Stimulated activated CD4-positive, alpha-beta T cell treated with anti-CD3 and anti-CD28 coated beads, Interleukin-4, amount 100 ng/mL, for 48 hours (primary cell): ENCODE data around the gene TTLL9.

Experiments
- DNase-seq, 2 donors: peaks; one replicate each; pipeline ENCODE4 v3.0.0-alpha.2; 2020; ENCODE audit warnings: low read depth in 2 of 2

The TTLL9 gene

DNA sequence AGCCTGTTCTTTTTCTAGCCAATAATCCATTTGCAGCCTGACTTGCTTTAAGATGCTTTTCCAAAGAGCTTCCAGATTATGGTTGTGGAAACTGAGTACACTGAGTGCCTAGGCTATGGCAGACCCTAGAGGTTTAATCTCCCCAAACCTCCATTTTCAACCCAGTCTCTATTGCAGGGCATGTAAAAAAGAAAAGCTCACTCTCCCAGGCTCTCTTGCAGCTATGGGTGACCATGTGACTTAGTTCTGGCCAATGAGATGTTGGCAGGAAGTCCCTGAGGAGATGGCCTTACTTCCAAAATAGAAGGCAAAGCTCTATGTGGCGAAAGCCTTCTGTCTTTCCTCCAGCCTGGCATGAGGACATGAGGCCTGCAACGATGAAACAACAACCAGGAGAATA lies 77.6 kb downstream of the TTLL9 start:
- DNase-seq, result no peak

DNA sequence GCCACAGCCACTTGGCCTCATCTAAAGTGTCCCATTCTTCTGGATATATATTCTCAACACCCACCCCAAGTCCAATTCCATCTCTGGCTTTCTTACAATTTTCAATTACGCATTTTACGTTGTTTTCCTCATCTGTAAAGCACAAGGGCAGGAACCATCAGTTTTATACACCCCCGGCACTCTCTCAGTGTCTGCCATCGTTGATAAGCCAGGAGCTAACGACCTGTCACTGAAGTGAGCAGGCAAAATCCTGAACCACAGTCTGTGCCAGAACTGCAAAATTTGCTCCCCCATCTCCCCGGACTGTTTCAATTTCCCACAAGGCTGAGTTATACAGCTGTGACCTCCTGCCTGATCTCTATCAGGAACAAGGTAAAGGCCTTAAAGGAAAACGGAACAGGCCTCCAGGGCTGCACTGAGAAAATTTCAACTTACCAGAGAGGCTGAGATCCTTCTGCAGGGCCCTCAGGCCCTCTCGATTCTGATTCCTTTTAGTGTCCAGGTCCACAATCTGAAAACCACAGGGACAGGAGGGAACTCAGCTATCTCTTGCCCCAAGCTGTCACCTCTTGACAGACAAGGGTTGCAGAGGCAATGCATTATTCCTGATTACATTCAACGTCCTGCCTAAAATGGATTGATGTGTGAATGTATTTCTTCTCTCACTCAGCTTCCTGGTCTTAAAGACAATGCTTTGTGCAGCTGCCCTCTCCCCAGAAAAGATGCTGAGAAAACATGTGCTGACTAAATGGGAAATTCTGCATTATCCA lies 79.6 kb downstream of the TTLL9 start:
- DNase-seq, result no peak

DNA sequence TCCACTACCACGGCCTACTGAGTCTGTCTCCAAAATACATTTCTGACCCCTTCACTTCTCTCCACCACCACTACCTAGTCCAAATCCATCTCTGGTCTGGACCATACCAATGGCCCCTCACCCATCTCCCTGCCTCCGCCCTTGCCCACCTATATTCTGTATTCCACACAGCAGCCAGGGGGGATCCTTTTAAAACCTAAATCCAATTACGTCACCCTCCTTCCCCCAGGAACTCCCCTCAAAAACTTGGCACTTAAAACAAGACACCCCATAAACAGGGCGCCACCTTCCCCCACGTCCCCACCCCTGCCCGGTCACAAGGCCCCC lies 80.7 kb downstream of the TTLL9 start:
- DNase-seq, result no peak

DNA sequence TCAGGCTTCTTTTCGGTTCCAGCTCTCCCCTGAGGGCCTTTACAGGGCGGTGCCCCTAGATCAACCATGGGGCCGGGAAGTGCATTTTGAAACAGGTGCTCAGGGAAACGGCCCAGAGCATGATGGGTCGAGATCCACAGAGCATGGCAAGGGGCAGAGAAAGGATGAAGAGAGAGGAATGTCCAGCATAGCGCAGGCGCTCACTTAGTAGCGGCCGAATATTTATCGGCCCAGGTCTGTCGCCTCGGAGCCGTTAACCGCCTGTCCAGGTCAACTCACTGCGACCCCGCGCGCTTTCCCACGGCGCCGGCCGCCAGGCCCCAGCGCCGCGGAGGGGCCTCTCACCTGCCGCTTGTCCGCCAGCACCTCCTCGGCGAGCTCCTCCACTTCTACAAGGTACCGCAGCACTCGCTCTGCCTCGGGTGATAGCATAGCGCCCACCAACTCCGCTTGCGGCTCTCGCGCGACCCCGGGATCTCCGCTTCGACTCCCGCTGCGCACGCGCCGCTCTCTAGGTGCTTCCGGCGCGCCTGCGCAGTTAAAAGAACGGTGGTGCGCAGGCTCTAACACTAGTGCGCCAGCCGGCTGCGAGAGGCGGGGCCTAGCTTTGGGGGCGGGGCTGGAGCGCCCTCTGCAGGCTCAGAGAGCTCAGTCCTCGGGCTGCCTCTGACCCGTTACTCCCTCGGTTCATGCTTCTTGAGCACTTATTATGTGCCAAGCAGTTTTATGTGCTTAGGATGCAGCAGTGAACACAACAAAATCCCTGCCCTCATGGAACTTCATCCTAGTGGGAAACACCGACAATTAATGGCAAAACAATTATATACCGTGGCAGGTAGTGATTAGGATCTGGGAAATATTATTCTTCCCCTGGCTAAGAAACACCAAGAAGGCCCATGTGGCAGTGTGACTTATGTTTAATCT lies 81.4 kb downstream of the TTLL9 start, which contains the start of gene PDRG1:
Gene PDRG1 (minus strand): TSS at position 517 of the 924 bp plus-strand sequence. CDS start 85 bp downstream, at position 432.
- DNase-seq, result peak; percentile 95 to 98

DNA sequence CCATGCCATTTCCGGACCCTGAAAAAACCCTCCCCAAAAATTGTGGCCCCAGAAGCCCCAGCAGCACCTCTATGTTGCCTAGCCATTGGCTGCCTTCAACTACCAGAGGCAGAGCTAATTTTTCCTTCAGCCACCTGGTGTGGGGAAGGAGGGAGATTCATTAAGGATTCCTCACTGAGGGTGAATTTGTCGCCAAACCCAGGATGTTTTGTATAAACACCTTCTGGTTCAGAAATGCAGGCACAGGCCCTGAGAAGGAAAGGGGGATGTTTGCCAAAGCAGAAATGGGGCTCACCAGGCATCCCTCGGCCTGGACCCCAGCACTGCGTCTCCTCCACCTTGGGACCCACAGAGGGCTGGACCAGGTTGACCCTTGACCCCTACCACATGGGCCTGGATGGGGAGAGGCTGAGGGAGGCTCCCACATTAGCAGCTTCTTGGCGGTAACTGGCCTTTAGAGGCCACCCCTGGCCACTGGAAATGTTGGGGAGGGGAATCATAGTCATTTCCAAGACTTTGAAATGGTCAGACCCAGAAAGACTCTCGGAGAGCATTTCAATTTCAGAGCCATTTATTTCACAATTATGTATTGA lies 83.2 kb downstream of the TTLL9 start:
- no peak for DNase-seq

DNA sequence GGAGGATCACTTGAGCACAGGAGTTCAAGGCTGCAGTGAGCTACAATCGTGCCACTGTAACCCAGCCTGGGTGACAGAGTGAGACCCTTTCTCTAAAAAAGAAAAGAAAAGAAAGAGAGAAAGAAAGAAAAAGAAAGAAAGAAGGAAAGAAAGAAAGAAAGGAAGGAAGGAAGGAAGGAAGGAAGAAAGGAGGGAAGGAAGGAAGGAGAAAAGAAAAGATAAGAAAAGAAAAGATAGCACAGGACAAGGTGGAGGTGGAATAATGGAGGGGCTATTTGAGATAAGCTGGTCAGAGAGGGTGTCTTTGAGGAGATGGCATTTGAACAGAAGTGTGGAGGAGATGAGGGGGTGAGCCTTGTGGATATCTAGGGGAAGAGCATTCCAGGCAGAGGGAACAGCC lies 84.1 kb downstream of the TTLL9 start:
- no peak for DNase-seq

DNA sequence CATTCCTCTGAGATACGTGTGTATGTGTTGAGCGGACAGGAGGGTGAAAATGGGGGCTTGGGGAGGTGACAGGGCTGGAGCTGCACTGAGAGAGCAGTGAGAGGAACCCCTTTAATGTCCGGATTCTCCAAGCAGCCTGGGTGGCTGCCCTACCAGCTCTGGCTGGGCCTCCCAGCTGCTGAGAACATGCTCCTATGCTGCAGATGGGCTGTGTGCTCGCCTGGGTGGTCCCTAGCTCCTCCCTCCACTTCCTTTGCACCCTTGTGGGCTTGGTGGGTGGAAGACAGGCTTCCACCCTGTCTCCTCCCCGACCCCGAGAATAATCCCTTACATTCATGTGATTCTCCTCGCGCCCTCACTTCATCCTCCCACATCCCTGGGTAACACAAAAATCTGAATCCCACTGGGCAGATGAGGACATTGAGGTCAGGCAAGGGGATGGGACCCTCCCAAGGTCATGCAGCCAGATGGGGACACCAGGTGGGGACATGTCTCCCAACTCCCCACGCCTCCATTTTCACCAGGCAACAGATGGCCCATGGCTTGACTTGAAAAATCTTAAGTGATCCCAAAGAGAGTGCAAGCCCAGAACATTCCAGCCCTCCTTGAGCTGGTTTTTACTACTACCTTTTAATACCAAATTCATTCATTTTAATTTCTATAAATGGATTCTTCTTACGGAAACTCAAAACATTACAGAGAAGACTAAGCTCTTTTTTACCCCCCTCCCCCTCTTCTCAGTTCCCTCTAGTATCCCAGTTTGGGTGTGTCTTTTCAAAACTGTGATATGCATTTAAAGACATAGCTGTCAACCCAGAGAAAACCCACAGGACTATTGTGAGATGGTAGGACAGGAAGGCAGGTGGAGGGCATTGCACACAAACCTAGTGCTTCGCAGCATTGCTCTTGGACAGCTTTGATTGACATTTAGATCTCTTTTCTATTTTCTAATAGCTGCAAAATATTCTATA lies 86.4 kb downstream of the TTLL9 start:
- no peak for DNase-seq

DNA sequence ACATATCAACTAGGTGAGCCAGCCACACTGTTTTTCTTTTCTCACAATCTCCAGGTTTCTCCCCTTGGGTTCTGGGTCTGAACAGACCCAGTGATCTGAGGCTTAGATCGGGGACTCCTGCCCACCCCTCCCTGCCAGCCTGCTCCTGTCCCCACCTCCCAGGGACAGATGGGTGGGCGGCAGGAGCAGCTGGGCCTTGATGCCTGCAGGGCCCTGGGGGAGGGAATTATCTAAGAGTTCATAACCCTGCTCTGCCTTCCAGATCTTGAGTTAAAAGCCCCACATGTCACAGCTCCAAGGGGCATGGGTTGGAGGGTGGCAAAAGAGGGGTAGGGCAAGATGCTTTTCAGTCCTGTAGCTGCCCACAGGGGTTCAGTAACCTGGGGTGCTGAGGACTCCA lies 92.3 kb downstream of the TTLL9 start:
- no peak for DNase-seq

DNA sequence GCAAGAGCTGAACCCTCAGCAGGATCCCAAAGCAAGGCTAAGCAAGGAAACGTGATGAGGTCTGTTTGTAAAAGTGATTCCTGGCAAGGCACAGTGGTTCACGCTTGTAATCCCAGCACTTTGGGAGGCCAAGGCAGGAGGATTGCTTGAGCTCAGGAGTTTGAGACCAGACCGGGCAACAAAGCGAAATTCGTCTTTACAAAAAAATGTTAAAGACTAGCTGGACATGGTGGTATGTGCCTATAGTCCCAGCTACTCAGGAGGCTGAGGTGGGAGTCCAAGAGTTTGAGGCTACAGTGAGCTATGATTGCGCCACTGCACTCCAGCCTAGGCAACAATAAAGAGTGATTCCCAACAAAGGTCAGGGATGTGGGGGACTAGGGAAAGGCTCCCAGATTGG lies 93.5 kb downstream of the TTLL9 start:
- DNase-seq, result no peak

DNA sequence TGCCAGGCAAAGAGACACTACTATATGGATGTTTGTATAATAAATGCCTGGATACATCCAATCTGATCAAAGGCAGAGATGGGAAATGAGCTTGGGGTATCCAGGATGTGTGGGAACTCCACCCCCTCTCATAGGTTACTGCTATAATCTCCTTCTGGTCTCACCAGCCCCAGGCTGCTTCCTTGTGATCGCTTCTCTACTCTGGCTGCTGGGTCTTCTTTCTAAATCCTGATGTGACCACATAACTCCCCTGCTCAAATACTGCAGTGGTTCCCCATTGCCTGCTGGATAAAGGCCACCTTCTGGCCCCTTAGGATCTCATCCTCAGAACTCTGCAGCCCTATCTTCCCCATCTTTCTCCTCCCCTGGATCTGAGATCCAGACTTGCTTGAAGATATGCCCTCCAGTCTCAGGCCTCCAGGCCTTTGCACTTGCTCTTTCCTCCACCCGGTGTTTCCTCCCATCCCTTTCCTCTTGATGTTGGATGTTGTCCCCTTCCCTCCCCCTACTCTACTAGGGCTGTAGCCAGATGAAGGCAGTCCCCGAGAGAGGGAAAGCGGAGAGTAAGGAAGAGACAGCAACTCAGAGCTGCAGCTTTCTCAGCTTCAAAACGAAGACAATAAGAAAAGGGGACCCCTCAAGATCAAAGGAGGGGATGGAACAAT lies 96.7 kb downstream of the TTLL9 start:
- no peak for DNase-seq

DNA sequence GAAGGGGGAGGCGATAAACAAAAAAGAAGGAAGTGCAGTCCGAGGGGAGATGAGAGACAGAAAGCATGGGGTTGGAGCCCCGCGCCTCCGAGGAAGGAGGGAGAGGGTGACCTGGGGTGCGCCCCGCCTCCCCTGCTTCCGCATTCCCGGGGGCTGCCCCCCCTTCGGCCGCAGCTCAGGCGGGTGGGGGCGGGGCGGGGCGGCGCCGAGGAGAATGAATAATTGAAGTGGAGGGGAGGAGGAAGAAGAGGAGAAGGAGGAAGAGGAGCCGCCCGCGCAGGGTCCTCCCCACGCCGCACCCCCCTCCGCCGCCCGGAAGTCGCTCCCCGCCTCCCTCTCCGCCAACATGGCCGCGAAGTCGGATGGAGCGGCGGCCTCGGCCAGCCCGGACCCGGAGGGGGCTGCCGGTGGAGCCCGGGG lies 97.4 kb downstream of the TTLL9 start, which contains the start of gene XKR7:
Gene XKR7 (plus strand): TSS at position 322 of the 420 bp plus-strand sequence. CDS start 25 bp downstream, at position 347.
- no peak for DNase-seq

DNA sequence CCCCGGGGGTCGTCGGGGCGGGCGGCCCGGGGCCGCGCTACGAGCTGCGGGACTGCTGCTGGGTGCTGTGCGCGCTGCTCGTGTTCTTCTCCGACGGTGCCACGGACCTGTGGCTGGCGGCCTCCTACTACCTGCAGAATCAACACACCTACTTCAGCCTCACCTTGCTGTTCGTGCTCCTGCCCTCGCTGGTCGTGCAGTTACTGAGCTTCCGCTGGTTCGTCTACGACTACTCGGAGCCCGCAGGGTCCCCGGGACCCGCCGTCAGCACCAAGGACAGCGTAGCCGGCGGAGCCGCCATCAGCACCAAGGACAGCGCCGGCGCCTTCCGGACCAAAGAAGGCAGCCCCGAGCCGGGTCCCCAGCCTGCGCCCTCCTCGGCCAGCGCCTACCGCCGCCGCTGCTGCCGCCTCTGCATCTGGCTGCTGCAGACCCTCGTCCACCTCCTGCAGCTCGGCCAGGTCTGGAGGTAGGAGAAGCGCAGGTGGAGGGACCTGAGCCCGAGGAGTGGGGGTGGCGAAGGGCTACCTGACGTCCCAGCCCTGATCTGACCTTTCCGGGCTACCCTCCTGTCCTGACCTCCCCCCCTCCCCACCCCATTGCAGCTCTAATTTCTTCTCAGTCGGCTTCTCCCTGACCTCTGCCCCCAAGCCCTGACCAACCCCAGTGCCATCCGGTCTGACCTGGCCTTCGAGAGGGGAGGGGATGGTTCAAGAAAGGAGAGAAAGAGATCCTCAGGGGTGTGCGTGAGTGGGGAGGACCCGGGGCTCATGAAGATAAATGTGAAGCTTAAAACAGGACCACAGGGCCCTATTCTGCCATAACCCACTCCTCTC lies 98.1 kb downstream of the TTLL9 start:
- DNase-seq, result peak; percentile 65 to 81

DNA sequence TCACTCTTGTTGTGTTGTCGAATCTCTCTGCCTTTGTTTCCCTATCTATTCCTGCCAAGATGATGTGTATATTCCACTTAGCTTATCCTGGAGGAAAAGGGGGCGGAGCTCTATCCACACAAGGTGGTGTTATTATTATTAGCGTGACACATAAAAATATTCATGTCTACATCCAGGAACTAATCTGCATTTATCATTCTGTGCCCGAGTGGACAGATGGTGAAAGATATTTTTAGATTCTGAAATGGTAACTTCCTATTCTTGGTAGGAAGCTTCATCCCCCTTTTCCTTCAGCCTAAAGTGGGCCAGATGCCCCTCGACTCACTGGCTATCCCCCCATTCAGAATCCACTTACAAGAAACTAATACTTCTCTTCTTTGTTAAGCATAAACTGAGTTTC lies 99.6 kb downstream of the TTLL9 start:
- DNase-seq, result no peak

DNA sequence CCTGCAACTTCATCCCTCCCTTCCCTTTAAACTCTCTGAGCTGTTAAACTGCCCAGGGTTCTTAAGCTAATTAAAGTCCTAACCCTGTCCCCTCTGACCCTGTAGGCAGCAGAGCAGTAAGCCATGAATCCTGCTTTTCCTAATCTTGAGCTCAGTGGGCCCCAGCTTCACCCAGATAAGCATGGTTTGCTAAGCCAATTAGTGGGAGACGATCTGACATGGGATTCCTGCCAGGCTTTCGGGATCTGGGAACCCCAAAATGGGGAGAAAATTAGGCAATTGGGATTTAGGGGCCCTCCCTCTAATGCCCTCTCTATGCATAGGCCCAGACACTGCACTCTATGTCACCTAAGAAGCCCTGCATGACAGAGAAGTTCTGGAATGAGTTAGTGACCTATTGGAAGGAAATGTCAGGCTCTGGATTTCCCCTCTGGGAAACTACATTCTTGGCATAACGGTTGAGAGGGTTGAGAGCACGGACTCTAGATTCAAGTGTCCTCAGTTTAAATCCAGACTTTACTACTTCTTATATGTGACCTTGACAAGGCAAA lies 102.1 kb downstream of the TTLL9 start:
- no peak for DNase-seq

DNA sequence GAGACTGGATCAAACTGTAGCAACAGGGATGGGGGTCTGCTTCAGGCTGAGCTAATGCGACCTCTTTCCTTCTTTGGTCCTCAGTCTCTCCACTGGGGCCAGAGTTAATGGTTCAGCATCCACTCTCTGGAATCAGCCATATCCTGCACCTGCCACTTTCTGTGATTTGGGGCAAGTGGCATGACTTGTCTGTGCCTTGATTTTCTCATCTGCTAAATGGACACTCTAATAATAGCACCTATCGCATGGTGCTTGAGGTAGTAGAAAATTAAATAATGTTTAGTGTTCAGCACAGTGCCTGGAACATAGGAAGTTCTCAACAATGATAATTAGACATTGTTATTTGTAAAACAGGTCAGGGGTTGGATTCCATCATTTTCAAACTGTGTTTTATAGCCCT lies 103.9 kb downstream of the TTLL9 start:
- DNase-seq, result no peak

DNA sequence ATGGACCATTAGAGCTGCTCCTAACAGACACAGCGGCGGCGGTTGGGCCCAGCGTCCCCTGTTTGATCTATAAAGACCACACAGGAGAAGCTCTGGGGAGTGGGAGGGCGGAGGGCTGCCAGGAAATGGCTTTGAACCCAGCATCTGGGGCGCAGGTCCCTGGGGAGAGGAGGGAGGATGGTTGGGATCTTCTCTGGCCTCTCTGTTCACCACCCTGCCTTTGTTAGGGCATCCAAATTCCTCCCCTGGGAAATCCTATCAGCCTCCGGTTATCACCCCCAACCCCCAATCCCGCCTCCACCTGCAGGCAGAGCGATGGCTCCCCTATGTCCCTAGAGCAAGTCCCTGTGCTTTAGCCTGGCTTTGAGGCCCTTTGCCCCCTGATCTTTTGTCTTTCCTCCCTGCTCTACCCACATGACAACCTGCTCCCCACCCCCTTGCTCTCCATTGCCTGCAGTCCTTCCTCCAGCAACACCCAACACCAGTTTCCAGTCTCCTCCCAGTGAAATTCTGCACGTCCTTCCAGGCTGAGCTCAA lies 104.6 kb downstream of the TTLL9 start:
- DNase-seq, result no peak

DNA sequence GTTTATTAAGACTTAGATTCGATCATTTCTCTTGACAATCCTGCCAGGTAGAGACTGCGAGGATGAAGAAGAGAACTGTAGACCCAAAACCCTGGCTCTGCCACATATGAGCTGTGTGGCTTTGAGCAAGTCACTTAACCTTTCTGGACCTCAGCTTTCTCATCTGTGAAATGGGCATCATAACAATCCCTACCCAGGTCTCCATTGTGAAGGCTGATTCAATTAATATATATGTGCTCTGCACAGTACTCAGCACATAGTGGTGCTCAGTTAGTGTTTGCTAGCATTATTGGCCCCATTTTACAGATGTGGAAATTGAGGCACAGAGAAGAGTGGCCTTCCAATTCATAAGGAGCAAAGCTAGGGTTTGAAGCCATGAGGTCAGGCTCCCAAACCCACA lies 105.4 kb downstream of the TTLL9 start:
- DNase-seq, result no peak

DNA sequence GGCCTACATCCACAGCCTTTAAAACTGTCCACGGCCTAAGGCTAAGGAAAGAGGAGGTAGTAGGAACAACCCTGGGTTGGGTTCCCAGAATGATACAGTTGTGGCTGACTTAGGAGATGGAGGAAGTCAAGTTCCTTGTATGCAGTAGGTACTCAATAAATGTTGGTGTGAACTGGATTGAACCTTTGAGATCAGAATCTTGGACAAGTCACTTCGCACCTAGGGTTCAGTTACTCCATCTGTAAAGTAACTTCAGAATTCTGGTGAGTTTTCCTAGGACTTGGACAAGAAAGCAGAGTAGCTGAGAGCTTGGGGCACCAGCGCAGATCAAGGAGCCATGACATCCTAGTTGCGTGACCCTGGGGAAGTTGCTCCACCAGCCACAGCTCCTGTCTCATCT lies 106.6 kb downstream of the TTLL9 start:
- no peak for DNase-seq

DNA sequence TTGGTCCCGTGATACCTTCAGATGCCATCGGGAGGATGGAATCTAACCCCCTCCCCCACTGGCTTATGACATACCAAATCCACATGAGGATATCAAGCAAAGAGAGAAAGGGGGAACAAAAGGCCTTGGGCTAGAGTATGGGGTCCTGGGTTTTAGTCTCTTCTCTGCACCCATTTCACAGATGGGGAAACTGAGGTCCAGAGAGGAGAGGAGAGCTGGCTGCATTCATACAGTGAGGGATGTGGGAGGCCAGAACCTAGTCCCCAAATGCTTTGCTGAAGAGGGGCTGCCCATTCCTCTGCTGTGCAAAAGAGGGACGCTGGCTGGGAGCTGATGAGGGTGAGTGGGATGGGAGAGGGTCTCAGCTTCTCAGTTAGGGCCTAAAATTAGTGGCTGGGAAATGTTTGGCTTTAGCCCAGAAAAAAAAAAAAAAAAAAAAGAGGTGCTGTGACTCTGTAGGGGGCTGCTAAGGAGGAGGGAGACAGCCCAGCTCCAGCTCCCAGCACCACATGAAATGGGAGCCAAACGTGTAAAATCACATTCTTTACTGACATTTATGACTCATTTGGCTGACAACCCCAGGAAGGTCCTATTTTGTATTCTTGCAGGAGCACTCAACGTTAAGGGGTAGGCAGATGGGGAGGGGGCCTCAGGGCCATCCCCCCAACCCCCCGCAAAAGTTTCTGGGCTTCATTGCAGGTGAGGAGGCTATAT lies 109.4 kb downstream of the TTLL9 start:
- DNase-seq, result no peak
